Measurements from ENCODE around the gene NBPF1. TPM values are rescaled to one million over a fixed set of nuclear protein-coding genes. Genes with fewer than 3 reads are reported as not detected.
"Not testable (repeated sequence)": the region's sequence is repeated elsewhere in the genome, so short reads cannot be mapped to it uniquely, and the experiment has no call there.

NBPF1 gene
- 5.1 and 6.2 TPM in 2 replicates for total RNA-seq (2014; rRNA removed; shearing (Covaris generic))

DNA sequence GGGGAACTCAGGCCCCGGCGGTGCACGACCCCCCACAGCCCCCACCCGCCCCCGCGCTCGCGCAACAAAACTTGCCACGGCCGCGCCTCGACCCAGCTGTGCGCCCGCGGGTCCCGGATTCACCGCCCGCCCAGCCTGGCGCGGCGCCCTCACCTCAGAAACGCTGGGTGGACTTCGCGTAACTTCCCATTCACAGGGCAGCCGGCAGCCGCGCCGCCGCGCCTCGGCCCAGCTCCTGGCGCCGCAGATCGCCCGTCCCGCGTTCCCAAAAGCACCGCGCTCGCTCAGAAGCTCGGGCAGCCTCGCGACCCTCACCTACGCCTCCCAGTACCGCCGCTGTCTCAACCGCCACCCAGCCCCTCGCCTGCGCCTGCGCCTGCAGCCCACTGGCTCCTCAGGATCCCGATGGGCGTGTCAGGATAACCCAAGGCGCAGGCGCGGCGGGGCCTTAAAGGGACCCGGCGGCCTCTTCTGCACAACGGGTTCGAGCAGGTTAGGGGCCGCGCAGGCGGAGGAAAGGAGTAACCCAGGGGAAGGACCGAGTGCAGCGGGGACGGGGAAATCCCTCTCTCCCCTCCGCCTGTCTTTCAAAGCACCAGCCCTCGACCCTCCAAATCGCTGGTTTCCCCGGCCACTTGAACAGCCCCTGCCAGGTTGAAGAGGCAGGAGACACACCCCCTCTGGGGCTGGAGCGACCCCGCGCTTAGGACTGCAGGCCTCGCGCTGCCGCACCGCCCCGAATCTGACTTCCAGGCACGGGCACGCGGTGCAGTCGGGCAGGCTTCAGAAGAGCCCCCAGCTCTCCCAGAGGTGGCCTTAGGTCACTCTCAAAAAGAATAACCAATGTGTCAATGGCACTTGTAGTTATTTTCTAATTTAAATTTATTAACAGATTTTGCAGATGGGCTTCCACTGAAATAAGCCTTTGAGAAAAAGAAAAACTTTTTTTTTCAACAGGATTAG lies at the start of gene NBPF1:
Gene NBPF1 (minus strand): TSS at position 380 of the 963 bp plus-strand sequence.
- DNase-seq (ENCODE audit: low spot score): peak; percentile 95

GRCh38 chr1:16658234-16658633 lies 44.9 kb upstream of the NBPF1 start:
- not testable (repeated sequence) for DNase-seq (ENCODE audit: low spot score)

DNA sequence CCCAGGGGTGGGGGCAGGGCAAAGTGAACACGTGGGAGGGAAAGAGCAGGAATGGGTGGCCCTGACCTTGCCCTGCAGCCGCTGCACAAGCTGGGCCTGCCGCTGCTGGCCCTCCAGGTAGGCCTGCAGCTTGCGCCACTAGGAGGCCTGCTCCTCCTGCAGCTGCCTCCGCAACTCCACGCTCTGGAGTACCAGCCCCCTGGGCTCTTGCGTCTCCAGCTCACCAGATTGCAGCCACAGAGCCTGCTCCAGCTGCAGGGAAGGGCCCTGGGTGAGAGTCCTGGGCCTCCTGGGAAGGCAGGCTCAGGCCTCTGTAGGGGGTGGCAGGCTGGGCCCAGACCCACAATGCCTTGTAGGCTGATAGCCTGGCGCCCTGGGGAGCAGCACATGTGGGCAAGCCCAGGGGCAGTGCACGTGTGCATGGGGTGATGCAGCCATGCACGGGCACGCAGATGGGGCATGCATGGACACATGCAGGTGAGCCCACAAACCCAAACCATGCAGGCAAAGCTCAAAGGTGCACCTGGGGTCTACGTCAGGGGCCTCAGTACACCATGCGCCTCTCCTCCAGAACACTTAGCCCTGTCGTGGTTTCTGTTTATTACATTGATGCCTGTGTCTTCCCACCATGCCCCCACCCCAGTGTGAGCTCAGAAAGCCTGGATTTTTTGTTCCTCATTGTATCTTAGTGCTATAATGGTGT lies 43.8 kb upstream of the NBPF1 start:
- DNase-seq (ENCODE audit: low spot score): not testable (repeated sequence)

DNA sequence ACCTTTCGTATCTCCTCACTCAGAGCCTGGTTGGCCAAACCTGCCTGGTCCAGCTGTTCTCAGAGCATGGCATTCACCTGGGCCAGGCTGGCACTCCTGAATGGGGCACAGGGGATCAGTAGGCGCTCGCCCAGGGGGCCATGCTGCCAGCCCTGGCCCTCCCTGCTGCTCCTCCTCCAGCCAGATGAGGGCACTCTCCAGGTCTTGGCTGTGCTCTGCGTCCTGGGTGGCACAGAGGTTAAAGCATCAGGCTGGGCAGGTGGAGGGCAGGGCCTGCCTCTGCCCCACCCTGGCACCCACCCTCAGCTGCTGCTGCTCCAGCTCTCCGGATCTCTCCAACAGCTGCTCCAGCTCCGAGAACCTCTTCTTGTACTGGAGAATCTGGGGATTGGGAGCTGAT lies 43.2 kb upstream of the NBPF1 start:
- DNase-seq (ENCODE audit: low spot score): not testable (repeated sequence)

- DNase-seq (ENCODE audit: low spot score): peak; percentile 7
These were observed 38.2 kb upstream of the NBPF1 start for GRCh38 chr1:16651560-16651959.

DNA sequence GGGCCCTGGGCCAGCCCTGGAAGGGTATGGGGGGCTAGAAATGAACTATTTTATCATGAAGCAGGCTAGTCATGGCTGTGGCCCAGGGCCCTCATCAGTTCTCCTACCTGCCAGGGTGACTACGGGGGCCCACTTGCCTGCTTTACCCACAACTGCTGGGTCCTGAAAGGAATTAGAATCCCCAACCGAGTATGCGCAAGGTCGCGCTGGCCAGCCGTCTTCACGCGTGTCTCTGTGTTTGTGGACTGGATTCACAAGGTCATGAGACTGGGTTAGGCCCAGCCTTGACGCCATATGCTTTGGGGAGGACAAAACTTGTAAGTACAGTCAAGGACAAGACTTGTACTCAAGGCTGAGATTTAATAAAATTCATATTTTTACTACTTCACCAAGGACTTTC lies 36.6 kb upstream of the NBPF1 start:
- not testable (repeated sequence) for DNase-seq (ENCODE audit: low spot score)

GRCh38 chr1:16649390-16649789 lies 36.0 kb upstream of the NBPF1 start:
- DNase-seq (ENCODE audit: low spot score): not testable (repeated sequence)

- DNase-seq (ENCODE audit: low spot score): not testable (repeated sequence)
These were observed 35.4 kb upstream of the NBPF1 start for GRCh38 chr1:16648756-16649155.

- not testable (repeated sequence) for DNase-seq (ENCODE audit: low spot score)
These were observed 34.9 kb upstream of the NBPF1 start for GRCh38 chr1:16648250-16648649.

- DNase-seq (ENCODE audit: low spot score): not testable (repeated sequence)
These were observed 34.1 kb upstream of the NBPF1 start for GRCh38 chr1:16647179-16648176.

DNA sequence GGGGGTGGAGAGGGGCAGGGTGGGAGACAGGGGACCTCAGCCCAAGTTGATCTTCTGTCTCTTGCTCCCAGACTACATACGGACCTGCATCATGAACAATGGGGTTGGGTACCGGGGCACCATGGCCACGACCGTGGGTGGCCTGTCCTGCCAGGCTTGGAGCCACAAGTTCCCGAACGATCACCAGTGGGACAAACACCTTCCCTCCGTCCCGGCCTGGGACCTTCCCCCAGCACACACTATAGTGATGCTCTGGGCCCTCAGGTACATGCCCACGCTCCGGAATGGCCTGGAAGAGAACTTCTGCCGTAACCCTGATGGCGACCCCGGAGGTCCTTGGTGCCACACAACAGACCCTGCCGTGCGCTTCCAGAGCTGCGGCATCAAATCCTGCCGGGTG lies 33.4 kb upstream of the NBPF1 start:
- DNase-seq (ENCODE audit: low spot score): not testable (repeated sequence)

GRCh38 chr1:16646061-16646664 lies 32.8 kb upstream of the NBPF1 start:
- not testable (repeated sequence) for DNase-seq (ENCODE audit: low spot score)

DNA sequence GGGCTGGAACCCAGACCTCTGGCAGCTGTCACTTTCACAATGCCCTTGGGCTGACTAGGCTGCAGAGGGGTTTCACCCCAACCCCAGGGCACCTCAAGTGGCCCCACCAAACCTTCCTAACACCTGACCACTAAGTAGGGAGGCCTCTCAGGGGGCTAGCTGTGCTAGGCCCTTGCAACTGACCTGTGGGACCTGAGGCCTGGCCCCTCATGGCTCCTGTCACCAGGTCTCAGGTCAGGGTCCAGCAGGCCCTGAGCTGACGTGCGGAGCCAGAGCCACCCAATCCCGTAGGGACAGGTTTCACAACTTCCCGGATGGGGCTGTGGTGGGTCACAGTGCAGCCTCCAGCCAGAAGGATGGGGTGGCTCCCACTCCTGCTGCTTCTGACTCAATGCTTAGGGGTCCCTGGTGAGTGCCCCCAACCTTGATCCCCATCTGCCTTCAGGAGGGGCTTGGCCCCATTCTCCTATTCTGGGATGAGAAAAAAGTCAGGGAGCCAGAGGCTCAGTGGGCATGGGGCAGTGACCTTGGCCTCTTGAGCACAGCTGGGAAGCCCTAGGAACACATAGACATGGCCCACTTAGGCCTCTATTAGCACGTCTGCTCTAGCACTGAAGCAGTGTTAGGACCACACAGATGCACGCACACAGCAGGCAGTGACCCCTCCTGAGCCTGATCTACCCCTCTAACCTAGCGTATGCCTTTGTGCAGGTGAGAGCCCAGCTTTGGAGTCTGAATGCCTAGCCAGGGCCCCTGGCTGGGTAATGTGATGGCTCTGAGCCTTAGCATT lies 32.1 kb upstream of the NBPF1 start:
- DNase-seq (ENCODE audit: low spot score): not testable (repeated sequence)

DNA sequence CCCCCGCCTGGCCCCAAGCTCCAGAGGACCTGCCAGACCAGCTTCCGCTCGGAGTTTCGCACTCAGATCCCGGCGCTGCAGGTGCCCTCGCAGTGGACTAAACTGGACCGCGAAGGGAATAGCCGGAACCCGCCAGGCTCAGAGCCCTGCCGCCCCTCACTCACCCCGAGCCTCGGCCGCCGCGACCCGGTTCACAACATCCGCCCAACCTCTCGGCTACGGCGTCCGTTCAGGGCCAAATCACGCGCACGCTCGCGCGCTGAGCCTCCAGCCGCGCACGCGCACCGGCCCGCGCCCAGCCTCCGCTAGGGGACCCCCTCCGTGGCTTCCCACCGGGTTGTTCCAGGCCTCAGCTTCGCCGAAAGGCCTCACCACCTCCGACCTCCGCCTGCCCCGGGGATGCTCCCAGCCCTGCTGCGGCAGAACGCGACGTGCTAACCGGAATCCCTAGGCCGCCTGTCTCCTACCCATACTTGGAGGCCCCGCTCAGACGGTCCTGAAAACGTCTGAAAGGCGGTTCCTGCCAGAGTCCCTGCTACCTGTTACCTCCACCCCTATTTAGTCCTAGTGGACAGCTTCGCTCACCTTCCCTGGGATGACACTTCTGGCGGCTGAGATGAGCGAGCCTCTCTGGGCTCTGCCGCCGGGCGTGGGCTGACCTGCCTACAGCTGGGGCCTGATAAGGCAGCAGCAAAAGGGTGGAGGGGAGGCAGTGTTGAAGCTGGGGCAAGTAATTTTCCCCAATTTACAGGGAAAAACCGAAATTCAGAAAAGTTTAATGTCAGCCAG lies 31.3 kb upstream of the NBPF1 start:
- DNase-seq (ENCODE audit: low spot score): peak; percentile 96

GRCh38 chr1:16644193-16644481 lies 30.8 kb upstream of the NBPF1 start:
- no peak for DNase-seq (ENCODE audit: low spot score)

DNA sequence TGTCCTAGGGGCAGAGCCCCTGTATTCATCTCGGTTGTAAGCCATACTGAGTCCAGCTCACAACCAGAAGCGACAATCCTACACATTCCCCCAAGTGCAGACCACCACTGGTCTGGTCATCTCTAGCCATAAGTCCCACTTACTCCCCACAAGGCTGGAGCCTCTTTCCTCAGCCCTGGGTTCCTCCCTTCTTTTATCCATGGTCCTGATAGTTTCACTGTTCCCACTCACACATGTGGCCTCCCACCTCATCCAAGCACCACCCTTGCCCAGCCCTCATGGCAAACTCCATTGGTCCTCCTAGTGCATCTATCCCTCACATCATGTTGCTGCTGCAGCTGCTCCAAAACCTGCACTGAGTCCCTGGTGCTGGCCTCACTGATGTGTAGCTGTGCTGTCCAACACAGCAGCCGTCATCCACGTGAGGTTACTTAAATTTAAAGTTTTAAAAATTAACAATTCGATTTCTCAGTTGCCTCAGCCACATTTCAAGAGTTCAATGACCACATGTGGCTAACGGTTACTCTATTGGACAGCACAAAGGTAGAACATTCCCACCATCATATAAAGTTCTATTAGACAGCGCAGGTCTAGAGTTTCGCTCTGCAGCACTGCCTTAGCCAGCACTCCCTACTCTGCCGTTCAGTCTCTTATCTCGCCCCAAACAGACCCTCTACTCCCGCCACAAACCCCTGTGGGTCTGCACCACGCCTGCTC lies 30.3 kb upstream of the NBPF1 start:
- DNase-seq (ENCODE audit: low spot score): peak; percentile 17

- not testable (repeated sequence) for DNase-seq (ENCODE audit: low spot score)
These were observed 29.6 kb upstream of the NBPF1 start for GRCh38 chr1:16643001-16643411.

Data from HT-29 (cell line).